ENCODE data around the gene ABCC1.

DNA sequence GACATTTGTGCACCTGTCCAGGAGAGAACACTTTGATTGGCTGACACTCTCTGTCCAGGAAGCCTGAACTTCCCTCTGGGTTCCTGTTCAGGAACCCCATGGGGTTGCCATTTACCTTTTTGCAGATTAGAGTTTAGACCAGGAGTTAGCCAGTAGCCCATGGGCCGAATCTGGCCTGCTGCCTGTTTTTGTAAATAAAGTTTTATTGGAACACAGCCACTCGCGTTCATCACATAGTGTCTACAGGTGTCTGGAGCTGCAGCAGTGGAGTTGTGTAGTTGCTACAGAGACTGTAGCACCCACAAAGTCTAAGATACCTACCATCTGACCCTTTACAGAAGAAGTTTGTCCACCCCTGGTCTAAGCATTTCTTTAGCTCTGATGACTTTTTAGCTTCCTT, 70.9 kb downstream of the ABCC1 start:
- TF ChIP-seq, protein P1, sequence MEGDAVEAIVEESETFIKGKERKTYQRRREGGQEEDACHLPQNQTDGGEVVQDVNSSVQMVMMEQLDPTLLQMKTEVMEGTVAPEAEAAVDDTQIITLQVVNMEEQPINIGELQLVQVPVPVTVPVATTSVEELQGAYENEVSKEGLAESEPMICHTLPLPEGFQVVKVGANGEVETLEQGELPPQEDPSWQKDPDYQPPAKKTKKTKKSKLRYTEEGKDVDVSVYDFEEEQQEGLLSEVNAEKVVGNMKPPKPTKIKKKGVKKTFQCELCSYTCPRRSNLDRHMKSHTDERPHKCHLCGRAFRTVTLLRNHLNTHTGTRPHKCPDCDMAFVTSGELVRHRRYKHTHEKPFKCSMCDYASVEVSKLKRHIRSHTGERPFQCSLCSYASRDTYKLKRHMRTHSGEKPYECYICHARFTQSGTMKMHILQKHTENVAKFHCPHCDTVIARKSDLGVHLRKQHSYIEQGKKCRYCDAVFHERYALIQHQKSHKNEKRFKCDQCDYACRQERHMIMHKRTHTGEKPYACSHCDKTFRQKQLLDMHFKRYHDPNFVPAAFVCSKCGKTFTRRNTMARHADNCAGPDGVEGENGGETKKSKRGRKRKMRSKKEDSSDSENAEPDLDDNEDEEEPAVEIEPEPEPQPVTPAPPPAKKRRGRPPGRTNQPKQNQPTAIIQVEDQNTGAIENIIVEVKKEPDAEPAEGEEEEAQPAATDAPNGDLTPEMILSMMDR (IDR thresholded peaks at IDR 0.05 in 4 of 5, conservative IDR thresholded peaks at IDR 0.05 in 1 of 5): no peak
- TF ChIP-seq POLR2A (IDR thresholded peaks at IDR 0.05): no peak
